Lower leg skin (tissue), 4 donors: Measurements from ENCODE around the gene ETDC. TPM values are rescaled to one million over a fixed set of nuclear protein-coding genes. Genes with fewer than 3 reads are reported as not detected.

Source experiments
- DNase-seq, 2 donors: peaks; one replicate each; pipeline ENCODE4 v3.0.0-alpha.2; 2019; ENCODE audit warnings: low spot score in 2 of 2
- H3K4me3 ChIP-seq: fragments of 200-600 bp; sonication (generic); 2 replicates; pipeline ENCODE4 v1.5.1; 2017; ENCODE audit warnings: mild to moderate bottlenecking, low read depth; ENCODE audit not compliant: poor library complexity, severe bottlenecking
- CTCF ChIP-seq, 3 donors: fragments of 450-650 bp; IDR thresholded peaks; one replicate each; pipeline ENCODE4 v1.5.1; 2016; ENCODE audit warnings: antibody characterized with exemption in 3 of 3, mild to moderate bottlenecking in 3 of 3, moderate library complexity in 2 of 3
- POLR2A ChIP-seq, 2 donors: fragments of 450-650 bp; IDR thresholded peaks; one replicate each; pipeline ENCODE4 v1.6.1; 2016 to 2017; ENCODE audit warnings: antibody characterized with exemption in 2 of 2, mild to moderate bottlenecking in 1 of 2, moderate library complexity in 1 of 2
- WGBS, 2 donors: methylation state at CpG; one replicate each; pipeline ENCODE4 v1.1.5; 2018; 5-methylcytosine and 5-hydroxymethylcytosine counted together
- intact Hi-C: fragments of 100-400 bp; cut with DNase I; formaldehyde crosslinking; loops from one replicate; pipeline ENCODE4 v1.15.0; 2023; ENCODE audit warnings: low total_unique reads
- total RNA-seq, 4 donors: library from RNA; depleted of rRNA; stranded (reverse); fragments of >200 nt; gene quantifications; one replicate each; pipeline ENCODE4 v1.1.0, GENCODE V29; 2016

ETDC gene
- total RNA-seq, 4 donors from 2014 or later, result not detected

GRCh38 chrX:135295238-135295943 lies 13.9 kb upstream of the ETDC start:
- DNase-seq, result no peak
- WGBS, 2 donors, result 33 to 41% methylated on average over 21 to 26 of the region's 26 CpGs
- TF ChIP-seq POLR2A (IDR thresholded peaks at IDR 0.05) (no peak), CTCF (IDR thresholded peaks at IDR 0.05) (no peak)

GRCh38 chrX:135295944-135296305 lies 13.4 kb upstream of the ETDC start:
- no peak for TF ChIP-seq POLR2A (IDR thresholded peaks at IDR 0.05)
- no peak for TF ChIP-seq CTCF (IDR thresholded peaks at IDR 0.05)
- no peak for DNase-seq
- intact Hi-C loops, result no loop called here
- no peak overlapping the region for H3K4me3 ChIP-seq
- 15 to 50% methylated on average over 3 to 10 of the region's 10 CpGs for WGBS, 2 donors

More at GRCh38 chrX:135295238-135295943, 13.9 kb upstream of the ETDC start:
- intact Hi-C loops, result no loop called here
- H3K4me3 ChIP-seq, result no peak overlapping the region

GRCh38 chrX:135302269-135302873 lies 6.9 kb upstream of the ETDC start:
- H3K4me3 ChIP-seq, result no peak overlapping the region
- WGBS, 2 donors, result 41 to 71% methylated on average over 5 of the region's 5 CpGs
- no peak for TF ChIP-seq POLR2A (IDR thresholded peaks at IDR 0.05)
- TF ChIP-seq CTCF (IDR thresholded peaks at IDR 0.05), result no peak
- no peak for DNase-seq
- intact Hi-C loops, result no loop called here

GRCh38 chrX:135304741-135305140 lies 4.5 kb upstream of the ETDC start:
- no peak for DNase-seq
- TF ChIP-seq POLR2A (IDR thresholded peaks at IDR 0.05) (no peak), CTCF (IDR thresholded peaks at IDR 0.05) (no peak)
- no peak overlapping the region for H3K4me3 ChIP-seq
- 73 to 90% methylated on average over 2 of the region's 2 CpGs for WGBS, 2 donors
- intact Hi-C loops, result no loop called here

- intact Hi-C loops, result no loop called here
- WGBS, 2 donors, result 79 to 89% methylated on average over 3 of the region's 3 CpGs
- TF ChIP-seq POLR2A (IDR thresholded peaks at IDR 0.05) (no peak), CTCF (IDR thresholded peaks at IDR 0.05) (no peak)
Measured at GRCh38 chrX:135307171-135307570, 2.1 kb upstream of the ETDC start.

More at GRCh38 chrX:135307171-135307570, 2.1 kb upstream of the ETDC start:
- H3K4me3 ChIP-seq, result no peak overlapping the region
- DNase-seq, result no peak
